ENCODE data around the gene GDF9. TPM values are rescaled to one million over a fixed set of nuclear protein-coding genes. Genes with fewer than 3 reads are reported as not detected.

GDF9 gene
- total and polyA plus RNA-seq, 2 donors (not counting 3 experiments of a cell fraction or from before 2014, with no cell fraction given): 0.07 TPM; not detected in 1

DNA sequence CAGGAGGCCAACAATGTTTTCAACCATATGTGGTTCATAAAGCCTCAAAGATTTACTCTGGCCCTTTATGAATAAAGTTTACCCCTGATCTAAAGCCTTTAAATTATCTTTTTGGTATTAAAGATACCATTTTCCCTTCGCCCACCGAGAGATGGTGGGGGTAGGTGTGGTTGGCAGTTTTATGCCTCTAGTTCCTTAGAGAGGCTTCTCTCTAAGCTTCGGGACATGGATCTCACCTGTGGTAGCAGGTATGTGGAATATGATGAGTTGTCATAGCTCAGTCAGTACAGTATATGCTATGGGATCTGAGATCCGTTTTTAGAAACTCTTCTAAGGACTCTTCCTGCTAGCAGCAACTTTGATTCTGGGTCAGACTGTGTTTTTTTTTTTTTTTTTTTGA is 2.5 kb upstream of the GDF9 start:
- Histone ChIP-seq H3K9me3 (replicated peaks; ENCODE audit: control insufficient read depth, insufficient read depth, low read length) (no peaks in the 10 kb centered on the region), H3K27ac (ENCODE audit: insufficient read depth, low read depth, low read length) (no peak overlapping the region), H3K4me2 (ENCODE audit: insufficient read depth, low read length) (no peak overlapping the region), H3K4me3 (replicated peaks in 1 of 3; ENCODE audit: insufficient read depth in 1 of 3, low read depth in 1 of 3, low read length in 3 of 3) (no peak overlapping the region), H3K27me3 (ENCODE audit: control insufficient read depth in 2 of 2, insufficient read depth in 2 of 2, low read length in 2 of 2) (no peaks in the 10 kb centered on the region), H3K9me1 (replicated peaks; ENCODE audit: control insufficient read depth, extremely low read depth, insufficient read depth, low read length) (no peaks in the 10 kb centered on the region), H2AFZ (ENCODE audit: low read depth, low read length) (no peak overlapping the region), H3K36me3 (ENCODE audit: control insufficient read depth in 2 of 2, extremely low read depth in 1 of 2, insufficient read depth in 2 of 2, low read length in 2 of 2) (no peaks in the 10 kb centered on the region), H3K79me2 (ENCODE audit: control insufficient read depth, insufficient read depth, low read length) (peaks cover 10% of the 10 kb centered on the region), H3K9ac (replicated peaks; ENCODE audit: extremely low read depth, insufficient read depth, low read length) (no peak overlapping the region), H3K4me1 (ENCODE audit: control insufficient read depth, extremely low read depth, insufficient read depth, low read length) (peaks cover 12% of the 10 kb centered on the region), H4K20me1 (replicated peaks; ENCODE audit: control insufficient read depth, extremely low read depth, insufficient read depth, low read length) (no peaks in the 10 kb centered on the region)
- dilution Hi-C loops (cut with MboI; ENCODE audit: extremely low pct_ligation_motif_present, low sequenced_read_pairs) (no loop called here), intact Hi-C loops (cut with micrococcal nuclease) (loop anchor here (5.0 kb wide), 2 partner anchors 131 to 481 kb away; partner anchors contain the start of gene KIF3A)
- ChIA-PET CTCF (interaction anchor here (1.0 to 1.2 kb wide), 4 partner anchors 14 to 114 kb away, joined by 3 to 6 read pairs (median 4); no protein-coding TSS in a partner anchor), POLR2A (no interaction called here)
- FAIRE-seq (no peak), DNase-seq (ENCODE audit: low read depth, low spot score) (no peak)
- BruUV-seq (replicated peaks): no TSS peak
- TF ChIP-seq EZH2 (IDR thresholded peaks at IDR 0.05; ENCODE audit: borderline replicate concordance, low read depth, low read length, severe bottlenecking) (no peak), POLR2AphosphoS5 (IDR thresholded peaks at IDR 0.05; ENCODE audit: insufficient read depth, low read depth, low read length) (peak; percentile 11)

DNA sequence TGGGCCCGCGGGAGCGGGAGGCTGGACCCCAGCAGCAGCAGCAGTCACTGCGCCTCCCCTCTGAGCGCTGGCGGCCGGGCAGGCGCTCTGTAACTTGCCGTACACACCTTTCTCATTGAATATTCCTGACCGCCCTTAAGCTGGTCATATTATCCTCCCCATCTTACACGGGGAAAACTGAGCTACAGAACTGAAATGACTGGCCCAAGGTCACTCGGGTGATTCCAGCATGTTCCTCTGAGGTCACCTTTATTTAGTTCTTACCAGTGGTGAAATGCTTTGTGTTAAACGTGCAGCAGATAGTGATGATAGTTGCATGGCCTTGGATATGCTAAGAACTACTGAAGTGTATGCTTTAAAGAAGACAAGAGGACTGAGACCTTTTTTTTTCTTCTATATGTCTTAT is 780 bp upstream of the GDF9 start:
- Histone ChIP-seq H3K4me2 (ENCODE audit: insufficient read depth, low read length) (peak overlapping the region; percentile 87), H3K36me3 (ENCODE audit: control insufficient read depth in 2 of 2, extremely low read depth in 1 of 2, insufficient read depth in 2 of 2, low read length in 2 of 2) (no peaks in the 10 kb centered on the region), H3K4me1 (ENCODE audit: control insufficient read depth, extremely low read depth, insufficient read depth, low read length) (peaks cover 12% of the 10 kb centered on the region), H3K4me3 (replicated peaks in 1 of 3; ENCODE audit: insufficient read depth in 1 of 3, low read depth in 1 of 3, low read length in 3 of 3) (peak overlapping the region; percentile 14 to 89 (median 76)), H3K79me2 (ENCODE audit: control insufficient read depth, insufficient read depth, low read length) (peaks cover 10% of the 10 kb centered on the region), H3K27ac (ENCODE audit: insufficient read depth, low read depth, low read length) (peak overlapping the region; percentile 78), H3K9me1 (replicated peaks; ENCODE audit: control insufficient read depth, extremely low read depth, insufficient read depth, low read length) (no peaks in the 10 kb centered on the region), H3K9me3 (replicated peaks; ENCODE audit: control insufficient read depth, insufficient read depth, low read length) (no peaks in the 10 kb centered on the region), H3K27me3 (ENCODE audit: control insufficient read depth in 2 of 2, insufficient read depth in 2 of 2, low read length in 2 of 2) (peaks cover 0 to 1% of the 10 kb centered on the region in 2 experiments), H4K20me1 (replicated peaks; ENCODE audit: control insufficient read depth, extremely low read depth, insufficient read depth, low read length) (no peaks in the 10 kb centered on the region), H2AFZ (ENCODE audit: low read depth, low read length) (peak overlapping the region; percentile 38), H3K9ac (replicated peaks; ENCODE audit: extremely low read depth, insufficient read depth, low read length) (peak overlapping the region; percentile 82)
- FAIRE-seq: no peak
- POLR2A ChIA-PET: interaction anchor here (1.2 to 1.5 kb wide), 3 partner anchors 13 to 37 kb away, joined by 3 to 6 read pairs (median 4); no protein-coding TSS in a partner anchor
- intact Hi-C loops (cut with micrococcal nuclease): loop anchor here (5.0 kb wide), 2 partner anchors 130 to 480 kb away; partner anchors contain the start of gene KIF3A
- TF ChIP-seq JUN (IDR thresholded peaks at IDR 0.05; ENCODE audit: borderline replicate concordance, insufficient read depth, insufficient read length, low read depth) (no peak), FOS (IDR thresholded peaks at IDR 0.05; ENCODE audit: borderline replicate concordance, insufficient read depth, low read length) (no peak)
- TSS peak; percentile 63 for BruUV-seq (replicated peaks)
- CTCF ChIA-PET: interaction anchor here (1.0 to 4.6 kb wide), 7 partner anchors 10 to 37 kb away, joined by 3 to 36 read pairs (median 6); partner anchors contain the start of gene SHROOM1
- dilution Hi-C loops (cut with MboI; ENCODE audit: extremely low pct_ligation_motif_present, low sequenced_read_pairs): no loop called here
- no peak for DNase-seq (ENCODE audit: low read depth, low spot score)

All from endothelial cell of umbilical vein (primary cell).